GM10847 (cell line): ENCODE measurements around the gene CELSR1.

Experiments used
- POLR2A ChIP-seq: IDR thresholded peaks from 2 replicates; pipeline ENCODE4 v1.6.1; 2011; ENCODE audit not compliant: insufficient read length; ENCODE audit errors: extremely low read depth

The CELSR1 gene

GRCh38 chr22:46379066-46379930 is 158.1 kb downstream of the CELSR1 start:
- TF ChIP-seq POLR2A = no peak

GRCh38 chr22:46378426-46379065 is 158.9 kb downstream of the CELSR1 start:
- TF ChIP-seq POLR2A = no peak

GRCh38 chr22:46377525-46378425 is 159.6 kb downstream of the CELSR1 start:
- no peak for TF ChIP-seq POLR2A

- no peak for TF ChIP-seq POLR2A
Measured at GRCh38 chr22:46376908-46377524, 160.4 kb downstream of the CELSR1 start.

GRCh38 chr22:46376111-46376510 is 161.3 kb downstream of the CELSR1 start:
- TF ChIP-seq POLR2A = no peak

GRCh38 chr22:46374663-46375474 is 162.6 kb downstream of the CELSR1 start:
- no peak for TF ChIP-seq POLR2A

- no peak for TF ChIP-seq POLR2A
Measured at GRCh38 chr22:46373921-46374662, 163.3 kb downstream of the CELSR1 start.

- TF ChIP-seq POLR2A = no peak
Measured at GRCh38 chr22:46373159-46373558, 164.3 kb downstream of the CELSR1 start.

- TF ChIP-seq POLR2A = no peak
Measured at GRCh38 chr22:46372686-46373085, 164.7 kb downstream of the CELSR1 start.

GRCh38 chr22:46371623-46372226 is 165.7 kb downstream of the CELSR1 start:
- no peak for TF ChIP-seq POLR2A

GRCh38 chr22:46370584-46371291 is 166.7 kb downstream of the CELSR1 start:
- no peak for TF ChIP-seq POLR2A

GRCh38 chr22:46369716-46370583 is 167.5 kb downstream of the CELSR1 start:
- TF ChIP-seq POLR2A = no peak
